GM10248 (cell line): ENCODE data around the gene NTN4.

ENCODE experiments used
- CTCF ChIA-PET: fragments of 300-600 bp; sonication (Branson Sonifier 250); formaldehyde crosslinking; extraction: SDS; loops from one replicate; lab custom pipeline; 2021; ENCODE audit warnings: antibody characterized with exemption; lab: Yijun Ruan, JAX
- POLR2A ChIA-PET: fragments of 350-650 bp; sonication (Branson Sonifier 250); formaldehyde crosslinking; extraction: SDS; loops from one replicate; lab custom pipeline; 2020; ENCODE audit warnings: antibody characterized with exemption; lab: Yijun Ruan, JAX
- DNase-seq: peaks from one replicate; pipeline ENCODE4 v3.0.0; 2012; ENCODE audit errors: extremely low spot score
- TF ChIP-seq, protein P1 (sequence below): IDR thresholded peaks from 2 replicates; pipeline ENCODE4 v1.5.1; 2012; ENCODE audit warnings: mild to moderate bottlenecking, low read depth; ENCODE audit errors: extremely low read depth, missing control alignments, control extremely low read depth

The NTN4 gene

DNA sequence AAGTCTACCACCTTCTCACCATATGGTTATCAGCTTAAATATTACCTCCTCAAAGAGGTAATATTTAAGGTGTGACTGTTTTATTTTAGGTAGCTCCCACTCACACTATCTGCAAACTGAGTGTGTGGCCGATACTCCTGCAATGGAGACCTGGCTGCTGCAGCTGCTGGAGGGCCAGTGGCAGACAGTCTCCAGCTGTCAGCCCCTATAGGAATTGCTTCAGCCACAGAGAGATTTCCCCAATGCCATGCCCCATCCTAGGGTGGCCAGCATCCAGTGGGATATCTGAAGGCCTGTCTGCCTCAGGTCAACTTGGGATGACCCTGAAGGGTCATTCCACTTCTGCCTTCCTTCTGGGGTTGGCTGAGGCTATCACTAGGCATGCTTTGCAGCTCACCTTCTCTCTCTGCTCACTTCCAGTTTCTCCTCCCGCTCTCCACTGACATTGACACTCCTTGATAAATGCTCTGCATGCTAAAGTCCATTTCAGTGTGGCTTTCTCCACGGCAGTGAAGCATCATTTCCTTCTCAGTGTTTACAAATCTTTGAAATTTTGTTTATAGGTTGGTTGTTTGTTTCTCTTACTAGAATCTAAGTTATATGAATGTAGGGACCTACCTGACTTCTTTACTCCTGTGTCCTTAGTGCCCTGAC lies 149.1 kb downstream of the NTN4 start:
- POLR2A ChIA-PET = no interaction called here
- CTCF ChIA-PET = interaction anchor here (1.0 to 1.2 kb wide), 2 partner anchors 17 to 107 kb away, joined by 3 read pairs; no protein-coding TSS in a partner anchor
- TF ChIP-seq, protein P1, sequence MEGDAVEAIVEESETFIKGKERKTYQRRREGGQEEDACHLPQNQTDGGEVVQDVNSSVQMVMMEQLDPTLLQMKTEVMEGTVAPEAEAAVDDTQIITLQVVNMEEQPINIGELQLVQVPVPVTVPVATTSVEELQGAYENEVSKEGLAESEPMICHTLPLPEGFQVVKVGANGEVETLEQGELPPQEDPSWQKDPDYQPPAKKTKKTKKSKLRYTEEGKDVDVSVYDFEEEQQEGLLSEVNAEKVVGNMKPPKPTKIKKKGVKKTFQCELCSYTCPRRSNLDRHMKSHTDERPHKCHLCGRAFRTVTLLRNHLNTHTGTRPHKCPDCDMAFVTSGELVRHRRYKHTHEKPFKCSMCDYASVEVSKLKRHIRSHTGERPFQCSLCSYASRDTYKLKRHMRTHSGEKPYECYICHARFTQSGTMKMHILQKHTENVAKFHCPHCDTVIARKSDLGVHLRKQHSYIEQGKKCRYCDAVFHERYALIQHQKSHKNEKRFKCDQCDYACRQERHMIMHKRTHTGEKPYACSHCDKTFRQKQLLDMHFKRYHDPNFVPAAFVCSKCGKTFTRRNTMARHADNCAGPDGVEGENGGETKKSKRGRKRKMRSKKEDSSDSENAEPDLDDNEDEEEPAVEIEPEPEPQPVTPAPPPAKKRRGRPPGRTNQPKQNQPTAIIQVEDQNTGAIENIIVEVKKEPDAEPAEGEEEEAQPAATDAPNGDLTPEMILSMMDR = no peak
- no peak for DNase-seq

DNA sequence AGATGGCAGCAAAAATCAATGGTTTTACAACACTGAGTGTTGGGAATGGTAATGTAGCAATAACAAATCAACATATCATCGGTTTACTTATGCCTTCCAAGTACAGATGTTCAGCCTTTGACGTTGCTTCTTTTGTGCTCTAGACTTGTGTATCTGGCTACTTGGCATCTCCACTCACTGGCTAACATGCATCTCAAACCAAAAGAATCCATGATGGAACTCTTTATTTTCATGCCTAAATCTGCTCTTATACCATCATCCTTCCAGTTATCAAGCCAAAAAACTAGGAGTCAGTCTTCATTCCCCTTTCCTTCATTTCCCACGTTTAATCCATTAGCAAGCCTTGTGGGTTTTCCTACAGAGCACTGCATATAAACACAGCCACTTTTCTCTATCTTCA lies 150.0 kb downstream of the NTN4 start:
- ChIA-PET POLR2A (no interaction called here), CTCF (interaction anchor here (1.0 to 1.2 kb wide), 2 partner anchors 16 to 106 kb away, joined by 3 read pairs; no protein-coding TSS in a partner anchor)
- TF ChIP-seq, protein P1 = no peak
- no peak for DNase-seq

DNA sequence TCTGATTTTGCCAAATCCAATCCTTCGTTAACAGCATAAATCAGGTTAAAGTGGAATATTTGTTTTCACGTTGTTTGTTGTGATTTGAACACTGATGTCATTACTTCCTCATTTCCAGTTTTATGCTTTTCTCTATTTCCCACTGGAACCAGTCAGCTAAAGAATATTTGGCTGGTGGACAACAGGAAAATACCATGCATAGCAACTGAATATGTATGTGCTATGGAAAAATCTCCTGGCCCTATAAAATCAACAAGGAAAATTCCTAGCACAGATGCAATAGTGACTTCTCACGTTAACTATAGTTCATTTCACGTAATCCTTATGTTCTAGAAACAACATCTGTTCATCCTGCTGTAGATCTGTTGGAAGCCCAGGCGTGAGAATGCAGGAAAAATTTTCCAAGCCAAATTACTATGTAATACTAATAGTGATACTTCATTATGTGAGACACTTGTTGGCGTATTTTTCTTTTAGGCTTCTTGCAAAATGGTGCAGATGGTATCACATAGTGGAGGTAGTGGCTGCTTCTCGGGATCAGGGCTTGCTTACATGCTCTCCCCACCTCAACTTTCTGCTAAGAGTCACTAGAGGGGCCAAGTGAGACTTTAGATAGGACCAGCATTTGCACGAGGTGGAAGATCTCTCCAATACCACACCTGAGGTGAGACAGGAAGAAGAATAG lies 153.0 kb downstream of the NTN4 start:
- POLR2A ChIA-PET = no interaction called here
- TF ChIP-seq, protein P1 = no peak
- no peak for DNase-seq
- CTCF ChIA-PET = no interaction called here

DNA sequence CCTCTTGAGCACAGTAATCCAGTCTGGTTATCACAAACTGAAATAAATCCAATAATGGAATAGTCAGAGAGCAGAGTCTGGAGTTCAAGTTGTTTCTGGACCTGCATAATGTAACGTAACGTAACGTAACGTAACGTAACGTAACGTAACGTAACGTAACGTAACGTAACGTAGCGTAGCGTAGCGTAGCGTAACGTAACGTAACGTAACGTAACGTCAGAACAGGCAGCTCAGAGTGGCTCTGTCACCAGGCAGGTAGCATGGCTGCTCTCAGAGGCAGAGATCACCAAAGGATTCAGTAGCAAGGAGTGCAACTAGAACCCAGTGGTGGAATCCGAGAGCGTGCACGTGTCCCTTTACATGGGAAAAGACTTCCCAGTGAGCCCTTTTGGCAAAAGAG lies 153.6 kb downstream of the NTN4 start:
- TF ChIP-seq, protein P1 = no peak
- DNase-seq = no peak
- POLR2A ChIA-PET = no interaction called here
- CTCF ChIA-PET = no interaction called here

DNA sequence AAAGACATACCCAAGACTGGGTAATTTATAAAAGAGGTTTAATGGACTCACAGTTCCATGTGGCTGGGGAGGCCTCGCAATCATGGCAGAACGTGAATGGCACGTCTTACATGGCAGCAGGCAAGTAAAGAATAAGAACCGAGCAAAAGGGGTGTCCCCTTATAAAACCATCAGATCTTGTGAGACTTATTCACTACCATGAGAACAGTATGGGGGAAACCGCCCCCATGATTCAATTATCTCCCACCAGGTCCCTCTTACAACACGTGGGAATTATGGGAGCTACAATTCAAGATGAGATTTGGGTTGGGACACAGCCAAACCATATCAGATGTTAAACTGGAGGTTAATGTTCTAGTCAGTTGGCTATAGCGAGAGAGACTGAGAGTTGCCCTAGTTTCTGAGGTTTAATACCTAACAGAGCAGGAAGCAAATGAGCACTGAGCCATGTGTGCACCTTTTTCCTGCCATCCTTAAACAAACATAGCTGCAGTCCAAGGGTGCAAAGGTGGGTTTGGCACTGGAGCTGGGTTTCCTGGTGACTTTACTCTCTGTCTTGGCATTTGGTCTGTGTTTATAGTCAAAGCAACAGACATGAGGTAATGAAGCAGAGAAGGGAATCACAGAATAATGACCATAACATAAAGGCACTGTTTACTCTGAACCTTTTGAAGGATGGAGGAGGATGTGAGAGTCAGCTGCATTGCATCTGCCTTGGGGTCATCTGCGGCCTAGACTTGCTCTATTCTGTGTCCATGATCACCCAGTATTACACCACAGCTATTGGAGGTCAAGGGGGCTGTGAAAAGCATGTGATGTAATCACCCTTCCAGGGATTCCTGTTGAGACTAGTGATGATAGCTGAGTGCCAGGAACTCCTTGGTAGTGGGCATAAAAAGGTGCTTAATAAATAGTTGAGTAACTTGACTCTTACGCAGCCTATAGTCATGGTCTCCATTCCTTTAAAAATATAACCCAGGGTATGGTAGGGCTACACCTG lies 155.6 kb downstream of the NTN4 start:
- TF ChIP-seq, protein P1 = no peak
- ChIA-PET POLR2A (no interaction called here), CTCF (no interaction called here)
- DNase-seq = no peak
